Thyroid gland (tissue), 4 donors: ENCODE data around the gene CDH23.

ENCODE experiments used
- POLR2A ChIP-seq, 2 donors: fragments of 450-650 bp; IDR thresholded peaks; one replicate each; pipeline ENCODE4 v1.6.1; 2017; ENCODE audit warnings: antibody characterized with exemption in 2 of 2, mild to moderate bottlenecking in 2 of 2, moderate library complexity in 1 of 2
- TF ChIP-seq, protein P1 (sequence below), 6 experiments: fragments of 200-600 bp in 3 of 6; fragments of 450-650 bp in 3 of 6; sonication (generic) in 3 of 6; IDR thresholded peaks; one replicate each; pipeline ENCODE4 v1.5.1; 2016 to 2019; ENCODE audit warnings: antibody characterized with exemption in 6 of 6, mild to moderate bottlenecking in 2 of 6, inconsistent platforms in 1 of 6, moderate library complexity in 1 of 6

DNA sequence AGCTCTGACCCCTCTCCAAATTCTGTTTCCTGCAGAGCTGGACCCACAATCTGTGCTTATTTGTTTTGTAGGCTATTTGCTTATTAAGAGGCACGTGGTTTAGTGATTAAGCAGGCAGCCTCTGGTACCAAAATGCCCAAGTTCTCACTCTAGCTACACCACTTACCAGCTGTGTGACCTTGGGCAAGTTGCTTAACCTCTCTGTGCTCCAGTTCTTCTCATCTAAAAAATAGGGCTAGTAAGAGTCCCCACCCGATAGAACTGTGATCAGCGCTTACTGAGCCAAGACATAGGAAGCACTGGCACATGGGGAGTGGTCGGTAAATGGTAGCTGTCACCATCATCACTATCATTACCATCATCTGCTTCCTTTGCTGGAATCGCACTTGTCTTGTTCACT lies 302.0 kb downstream of the CDH23 start:
- TF ChIP-seq, protein P1, sequence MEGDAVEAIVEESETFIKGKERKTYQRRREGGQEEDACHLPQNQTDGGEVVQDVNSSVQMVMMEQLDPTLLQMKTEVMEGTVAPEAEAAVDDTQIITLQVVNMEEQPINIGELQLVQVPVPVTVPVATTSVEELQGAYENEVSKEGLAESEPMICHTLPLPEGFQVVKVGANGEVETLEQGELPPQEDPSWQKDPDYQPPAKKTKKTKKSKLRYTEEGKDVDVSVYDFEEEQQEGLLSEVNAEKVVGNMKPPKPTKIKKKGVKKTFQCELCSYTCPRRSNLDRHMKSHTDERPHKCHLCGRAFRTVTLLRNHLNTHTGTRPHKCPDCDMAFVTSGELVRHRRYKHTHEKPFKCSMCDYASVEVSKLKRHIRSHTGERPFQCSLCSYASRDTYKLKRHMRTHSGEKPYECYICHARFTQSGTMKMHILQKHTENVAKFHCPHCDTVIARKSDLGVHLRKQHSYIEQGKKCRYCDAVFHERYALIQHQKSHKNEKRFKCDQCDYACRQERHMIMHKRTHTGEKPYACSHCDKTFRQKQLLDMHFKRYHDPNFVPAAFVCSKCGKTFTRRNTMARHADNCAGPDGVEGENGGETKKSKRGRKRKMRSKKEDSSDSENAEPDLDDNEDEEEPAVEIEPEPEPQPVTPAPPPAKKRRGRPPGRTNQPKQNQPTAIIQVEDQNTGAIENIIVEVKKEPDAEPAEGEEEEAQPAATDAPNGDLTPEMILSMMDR (IDR thresholded peaks at IDR 0.05) = no peak
- TF ChIP-seq POLR2A (IDR thresholded peaks at IDR 0.05) = no peak
